SK-N-SH (cell line): ENCODE measurements around the gene AXL. TPM values are rescaled to one million over a fixed set of nuclear protein-coding genes. Genes with fewer than 3 reads are reported as not detected.

ENCODE experiments used
- CTCF ChIA-PET: fragments of 300-600, 350-600 bp; formaldehyde crosslinking; extraction: SDS; loops from one replicate; lab custom pipeline; 2021; lab: Yijun Ruan, JAX
- POLR2A ChIA-PET: fragments of 350-600 bp; sonication (Branson Sonifier 250); formaldehyde crosslinking; extraction: SDS; loops from one replicate; lab custom pipeline; 2020; ENCODE audit warnings: antibody characterized with exemption, inconsistent platforms; lab: Yijun Ruan, JAX
- DNase-seq: peaks from one replicate; pipeline ENCODE4 v3.0.0; 2012
- H2AFZ ChIP-seq: fragments of 200-600 bp; sonication (generic); 2 replicates; pipeline ENCODE4 v1.8.1; 2016; ENCODE audit warnings: antibody characterized with exemption, mild to moderate bottlenecking, low read depth
- H3F3A ChIP-seq: fragments of 200-600 bp; sonication (generic); replicated peaks from 2 replicates; pipeline ENCODE3; 2016; ENCODE audit warnings: antibody characterized with exemption, mild to moderate bottlenecking; ENCODE audit not compliant: insufficient read depth
- H3K27ac ChIP-seq, 2 experiments: fragments of 200-500 bp in 1 of 2; fragments of 200-600 bp in 1 of 2; sonication (Bioruptor generic) in 1 of 2; sonication (generic), shearing (Covaris generic) in 1 of 2; 2 replicates each; pipeline versions ENCODE4 v1.5.1 to v1.6.1; 2014 to 2016; ENCODE audit warnings: low read depth in 2 of 2, inconsistent platforms in 1 of 2, low read length in 1 of 2, mild to moderate bottlenecking in 1 of 2, mixed read lengths in 1 of 2
- H3K27me3 ChIP-seq: fragments of 200-600 bp; sonication (generic), shearing (Covaris generic); 2 replicates; pipeline ENCODE4 v1.6.1; 2016; ENCODE audit warnings: mixed run types; ENCODE audit not compliant: insufficient read depth
- H3K36me3 ChIP-seq, 2 experiments: fragments of 200-500 bp in 1 of 2; fragments of 200-600 bp in 1 of 2; sonication (Bioruptor generic) in 1 of 2; sonication (generic) in 1 of 2; replicated peaks in 1 of 2; 2 replicates each; pipeline versions ENCODE3 to v1.5.1; 2014 to 2016; ENCODE audit warnings: low read length in 1 of 2, mild to moderate bottlenecking in 1 of 2; ENCODE audit not compliant: insufficient read depth in 2 of 2, control insufficient read depth in 1 of 2
- H3K4me1 ChIP-seq, 2 experiments: fragments of 200-500 bp in 1 of 2; fragments of 200-600 bp in 1 of 2; sonication (Bioruptor generic) in 1 of 2; sonication (generic), shearing (Covaris generic) in 1 of 2; 2 replicates each; pipeline versions ENCODE4 v1.5.1 to v1.6.1; 2014 to 2016; ENCODE audit warnings: low read depth in 1 of 2, low read length in 1 of 2, mixed run types in 1 of 2; ENCODE audit not compliant: insufficient read depth in 2 of 2, control insufficient read depth in 1 of 2
- H3K4me2 ChIP-seq: fragments of 200-600 bp; sonication (generic), shearing (Covaris generic); 2 replicates; pipeline ENCODE4 v1.6.1; 2017; ENCODE audit warnings: mixed run types
- H3K4me3 ChIP-seq, 2 experiments: fragments of 200-500 bp in 1 of 2; fragments of 200-600 bp in 1 of 2; sonication (Bioruptor generic) in 1 of 2; sonication (generic), shearing (Covaris generic) in 1 of 2; 2 replicates each; pipeline versions ENCODE4 v1.5.1 to v1.8.1; 2014 to 2016; ENCODE audit warnings: low read depth in 2 of 2, inconsistent platforms in 1 of 2, low read length in 1 of 2, mild to moderate bottlenecking in 1 of 2, mixed read lengths in 1 of 2, moderate library complexity in 1 of 2
- H3K79me2 ChIP-seq: fragments of 200-600 bp; sonication (generic); 2 replicates; pipeline ENCODE4 v1.8.1; 2017; ENCODE audit warnings: mild to moderate bottlenecking; ENCODE audit not compliant: insufficient read depth
- H3K9ac ChIP-seq: fragments of 200-600 bp; sonication (generic); 2 replicates; pipeline ENCODE4 v1.6.1; 2017; ENCODE audit warnings: mixed run types
- H3K9me2 ChIP-seq: fragments of 200-600 bp; sonication (generic); 2 replicates; pipeline ENCODE4 v1.6.1; 2017; ENCODE audit warnings: mixed run types
- H3K9me3 ChIP-seq: fragments of 200-600 bp; sonication (generic); 2 replicates; pipeline ENCODE4 v1.6.1; 2017; ENCODE audit warnings: mixed run types, mild to moderate bottlenecking, moderate library complexity
- H4K20me1 ChIP-seq: fragments of 200-600 bp; sonication (generic); 2 replicates; pipeline ENCODE4 v1.6.1; 2017; ENCODE audit warnings: mild to moderate bottlenecking, mixed run types; ENCODE audit not compliant: insufficient read depth
- CHD2 ChIP-seq: fragments of 150-350 bp; IDR thresholded peaks from 2 replicates; pipeline ENCODE4 v1.6.1; 2018; ENCODE audit warnings: low read length; ENCODE audit not compliant: partially characterized antibody
- EP300 ChIP-seq, 2 experiments: IDR thresholded peaks; 2 replicates each; pipeline versions ENCODE4 v1.4.0 to v1.6.1; 2012; ENCODE audit warnings: borderline replicate concordance in 1 of 2, low read depth in 1 of 2, low read length in 1 of 2
- EZH2phosphoT487 ChIP-seq: fragments of 200-600 bp; sonication (generic); IDR thresholded peaks from 2 replicates; pipeline ENCODE4 v1.6.1; 2017; ENCODE audit warnings: low read depth, mixed run types, mild to moderate bottlenecking, antibody characterized with exemption, moderate library complexity, borderline replicate concordance
- FOSL2 ChIP-seq: IDR thresholded peaks from 2 replicates; pipeline ENCODE4 v1.4.0; 2012; ENCODE audit warnings: low read depth, mild to moderate bottlenecking, moderate library complexity, borderline replicate concordance
- FOXM1 ChIP-seq: IDR thresholded peaks from 2 replicates; pipeline ENCODE4 v1.4.0; 2012; ENCODE audit warnings: low read depth, mild to moderate bottlenecking
- GABPA ChIP-seq: IDR thresholded peaks from 2 replicates; pipeline ENCODE4 v1.4.0; 2012; ENCODE audit warnings: low read depth, mild to moderate bottlenecking
- GATA2 ChIP-seq: sonication (generic); formaldehyde crosslinking; IDR thresholded peaks from 2 replicates; pipeline ENCODE4 v1.5.0; 2020; ENCODE audit warnings: mild to moderate bottlenecking, missing genetic modification reagents
- JUND ChIP-seq: IDR thresholded peaks from 2 replicates; pipeline ENCODE4 v1.4.0; 2012
- MAX ChIP-seq: IDR thresholded peaks from 2 replicates; pipeline ENCODE4 v1.4.0; 2012; ENCODE audit warnings: low read depth
- MEF2A ChIP-seq: IDR thresholded peaks from 2 replicates; pipeline ENCODE4 v1.4.0; 2012; ENCODE audit warnings: low read depth, borderline replicate concordance
- MXI1 ChIP-seq: IDR thresholded peaks from 2 replicates; pipeline ENCODE4 v1.6.1; 2012; ENCODE audit warnings: mild to moderate bottlenecking, low read depth, low read length, improper control_type of control experiment
- NRF1 ChIP-seq: IDR thresholded peaks from 2 replicates; pipeline ENCODE4 v1.6.1; 2012; ENCODE audit warnings: low read depth, mild to moderate bottlenecking, low read length
- POLR2AphosphoS5 ChIP-seq: IDR thresholded peaks from 2 replicates; pipeline ENCODE4 v1.6.1; 2012; ENCODE audit warnings: low read depth, low read length
- RAD21 ChIP-seq: IDR thresholded peaks from 2 replicates; pipeline ENCODE4 v1.6.1; 2012; ENCODE audit warnings: mild to moderate bottlenecking, low read length
- SIN3A ChIP-seq: IDR thresholded peaks from 2 replicates; pipeline ENCODE4 v1.6.1; 2012; ENCODE audit warnings: low read depth, mild to moderate bottlenecking, low read length, moderate library complexity, borderline replicate concordance
- SMC3 ChIP-seq: IDR thresholded peaks from 2 replicates; pipeline ENCODE4 v1.6.1; 2012; ENCODE audit warnings: low read depth, low read length, improper control_type of control experiment
- TAF1 ChIP-seq: IDR thresholded peaks from 2 replicates; pipeline ENCODE4 v1.6.1; 2012; ENCODE audit warnings: low read depth, mild to moderate bottlenecking, low read length, moderate library complexity, borderline replicate concordance
- TCF12 ChIP-seq: IDR thresholded peaks from 2 replicates; pipeline ENCODE4 v1.4.0; 2012
- USF1 ChIP-seq: IDR thresholded peaks from 2 replicates; pipeline ENCODE4 v1.4.0; 2012; ENCODE audit warnings: low read depth, borderline replicate concordance
- YY1 ChIP-seq: IDR thresholded peaks from 2 replicates; pipeline ENCODE4 v1.4.0; 2012; ENCODE audit warnings: low read depth, mild to moderate bottlenecking
- WGBS: methylation state at CpG from one replicate; pipeline ENCODE4 v1.1.6; 2017; ENCODE audit warnings: low lambda C conversion rate; 5-methylcytosine and 5-hydroxymethylcytosine counted together
- polyA plus RNA-seq, 3 experiments: library from polyadenylated mRNA; depleted of rRNA; stranded (reverse); fragments of >200 nt; gene quantifications; 2 replicates each; pipeline ENCODE4 v1.2.3, GENCODE V29; 2012
- TF ChIP-seq, protein P1 (sequence below): IDR thresholded peaks from 2 replicates; pipeline ENCODE4 v1.6.1; 2012; ENCODE audit warnings: mild to moderate bottlenecking, low read depth, low read length, moderate library complexity
- TF ChIP-seq, protein P2 (sequence below): fragments of 150-350 bp; IDR thresholded peaks from 2 replicates; pipeline ENCODE4 v1.6.1; 2016; ENCODE audit warnings: mild to moderate bottlenecking, low read depth, low read length
- TF ChIP-seq, protein P3 (sequence below): IDR thresholded peaks from 2 replicates; pipeline ENCODE4; 2012
- TF ChIP-seq, protein P4 (sequence below): fragments of 200-600 bp; sonication (generic); IDR thresholded peaks from 2 replicates; pipeline ENCODE4 v1.6.1; 2017; ENCODE audit warnings: antibody characterized with exemption, mild to moderate bottlenecking, moderate library complexity

AXL gene
- polyA plus RNA-seq, 1 of the 3 experiments (the other 2 are of a cell fraction), result 82.6 TPM

DNA sequence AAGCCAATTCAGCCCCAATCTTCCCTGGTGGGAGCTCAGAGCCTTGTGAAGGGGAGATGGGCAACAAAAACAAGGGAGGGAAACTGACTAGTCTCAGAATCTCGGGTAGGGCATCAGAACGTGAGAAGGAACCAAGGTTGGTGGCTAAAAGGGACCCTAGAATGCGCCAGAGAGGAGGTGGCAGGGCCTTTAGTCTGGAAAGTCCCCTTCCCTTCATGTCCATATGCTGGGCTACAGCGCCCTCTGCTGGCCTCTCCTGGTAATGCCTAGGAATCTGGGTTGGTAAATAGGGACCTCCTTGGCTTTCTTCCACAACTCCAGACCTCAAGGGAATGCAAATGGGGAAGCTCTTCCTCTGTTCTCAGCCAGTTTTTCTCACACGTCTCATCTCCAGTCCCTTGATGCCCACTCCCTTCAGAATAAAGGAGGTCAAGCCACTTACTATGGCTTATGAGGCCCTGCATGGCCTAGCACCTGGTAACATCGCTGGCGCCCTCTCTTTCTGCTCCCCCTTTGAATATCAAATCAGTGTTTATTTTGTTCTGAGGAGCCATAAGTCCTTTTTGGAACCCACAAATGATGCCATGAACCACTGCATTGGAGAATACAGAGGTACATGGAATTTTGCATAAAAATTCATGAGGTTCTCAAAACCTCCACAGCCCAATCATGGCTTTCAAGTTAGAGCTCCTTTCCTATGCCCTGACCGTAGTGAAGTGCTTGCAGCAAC, 89.6 kb downstream of the AXL start:
- H3K9me2 ChIP-seq, result no peaks in the 10 kb centered on the region
- peak overlapping the region; percentile 23 to 69; a peak in 2 of 4 replicates for H3K4me3 ChIP-seq
- WGBS, result 36% methylated on average over 8 of the region's 8 CpGs
- H3K9ac ChIP-seq, result no peak overlapping the region
- ChIA-PET POLR2A (interaction anchor here (0.7 kb wide), 1 partner anchor 44 kb away, joined by 6 read pairs; the partner anchor contains the start of gene HNRNPUL1), CTCF (interaction anchor here (0.6 to 5.5 kb wide), 35 partner anchors 8 to 339 kb away, joined by 3 to 105 read pairs (median 5); partner anchors contain the start of genes B9D2, DMAC2, HNRNPUL1 and TGFB1)
- H3K9me3 ChIP-seq, result no peaks in the 10 kb centered on the region
- H3K27ac ChIP-seq, result peak overlapping the region; percentile 56 to 95
- H3K4me2 ChIP-seq, result peak overlapping the region; percentile 96
- peaks cover 52 to 54% of the 10 kb centered on the region in 2 experiments for H3K36me3 ChIP-seq
- no peaks in the 10 kb centered on the region; the same call in 1 of the 2 replicates for H4K20me1 ChIP-seq
- peaks cover 38% of the 10 kb centered on the region for H3K79me2 ChIP-seq
- peaks cover 14 to 19% of the 10 kb centered on the region in 2 experiments; a peak in 3 of 4 replicates for H3K4me1 ChIP-seq
- H3F3A ChIP-seq, result peaks cover 76% of the 10 kb centered on the region
- peak; percentile 85 for DNase-seq
- H3K27me3 ChIP-seq, result no peaks in the 10 kb centered on the region
- H2AFZ ChIP-seq, result no peak overlapping the region
- TF ChIP-seq YY1, result no peak
- no peak for TF ChIP-seq EZH2phosphoT487
- TF ChIP-seq SMC3, result peak; percentile 54; the same call in 1 of the 2 replicates
- no peak for TF ChIP-seq JUND
- no peak for TF ChIP-seq SIN3A
- TF ChIP-seq, protein P1, sequence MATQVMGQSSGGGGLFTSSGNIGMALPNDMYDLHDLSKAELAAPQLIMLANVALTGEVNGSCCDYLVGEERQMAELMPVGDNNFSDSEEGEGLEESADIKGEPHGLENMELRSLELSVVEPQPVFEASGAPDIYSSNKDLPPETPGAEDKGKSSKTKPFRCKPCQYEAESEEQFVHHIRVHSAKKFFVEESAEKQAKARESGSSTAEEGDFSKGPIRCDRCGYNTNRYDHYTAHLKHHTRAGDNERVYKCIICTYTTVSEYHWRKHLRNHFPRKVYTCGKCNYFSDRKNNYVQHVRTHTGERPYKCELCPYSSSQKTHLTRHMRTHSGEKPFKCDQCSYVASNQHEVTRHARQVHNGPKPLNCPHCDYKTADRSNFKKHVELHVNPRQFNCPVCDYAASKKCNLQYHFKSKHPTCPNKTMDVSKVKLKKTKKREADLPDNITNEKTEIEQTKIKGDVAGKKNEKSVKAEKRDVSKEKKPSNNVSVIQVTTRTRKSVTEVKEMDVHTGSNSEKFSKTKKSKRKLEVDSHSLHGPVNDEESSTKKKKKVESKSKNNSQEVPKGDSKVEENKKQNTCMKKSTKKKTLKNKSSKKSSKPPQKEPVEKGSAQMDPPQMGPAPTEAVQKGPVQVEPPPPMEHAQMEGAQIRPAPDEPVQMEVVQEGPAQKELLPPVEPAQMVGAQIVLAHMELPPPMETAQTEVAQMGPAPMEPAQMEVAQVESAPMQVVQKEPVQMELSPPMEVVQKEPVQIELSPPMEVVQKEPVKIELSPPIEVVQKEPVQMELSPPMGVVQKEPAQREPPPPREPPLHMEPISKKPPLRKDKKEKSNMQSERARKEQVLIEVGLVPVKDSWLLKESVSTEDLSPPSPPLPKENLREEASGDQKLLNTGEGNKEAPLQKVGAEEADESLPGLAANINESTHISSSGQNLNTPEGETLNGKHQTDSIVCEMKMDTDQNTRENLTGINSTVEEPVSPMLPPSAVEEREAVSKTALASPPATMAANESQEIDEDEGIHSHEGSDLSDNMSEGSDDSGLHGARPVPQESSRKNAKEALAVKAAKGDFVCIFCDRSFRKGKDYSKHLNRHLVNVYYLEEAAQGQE, result 0 out of 2 replicates have a peak, but pooled peaks have one; percentile 10
- no peak for TF ChIP-seq NRF1
- no peak for TF ChIP-seq USF1
- no peak for TF ChIP-seq FOXM1
- peak; percentile 64 for TF ChIP-seq POLR2AphosphoS5
- TF ChIP-seq GABPA, result no peak
- no peak for TF ChIP-seq TAF1
- TF ChIP-seq, protein P2, sequence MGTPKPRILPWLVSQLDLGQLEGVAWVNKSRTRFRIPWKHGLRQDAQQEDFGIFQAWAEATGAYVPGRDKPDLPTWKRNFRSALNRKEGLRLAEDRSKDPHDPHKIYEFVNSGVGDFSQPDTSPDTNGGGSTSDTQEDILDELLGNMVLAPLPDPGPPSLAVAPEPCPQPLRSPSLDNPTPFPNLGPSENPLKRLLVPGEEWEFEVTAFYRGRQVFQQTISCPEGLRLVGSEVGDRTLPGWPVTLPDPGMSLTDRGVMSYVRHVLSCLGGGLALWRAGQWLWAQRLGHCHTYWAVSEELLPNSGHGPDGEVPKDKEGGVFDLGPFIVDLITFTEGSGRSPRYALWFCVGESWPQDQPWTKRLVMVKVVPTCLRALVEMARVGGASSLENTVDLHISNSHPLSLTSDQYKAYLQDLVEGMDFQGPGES, result no peak
- no peak for TF ChIP-seq MEF2A
- peak; percentile 35 for TF ChIP-seq CHD2
- TF ChIP-seq RAD21, result peak; percentile 74
- no peak for TF ChIP-seq TCF12
- TF ChIP-seq, protein P3, sequence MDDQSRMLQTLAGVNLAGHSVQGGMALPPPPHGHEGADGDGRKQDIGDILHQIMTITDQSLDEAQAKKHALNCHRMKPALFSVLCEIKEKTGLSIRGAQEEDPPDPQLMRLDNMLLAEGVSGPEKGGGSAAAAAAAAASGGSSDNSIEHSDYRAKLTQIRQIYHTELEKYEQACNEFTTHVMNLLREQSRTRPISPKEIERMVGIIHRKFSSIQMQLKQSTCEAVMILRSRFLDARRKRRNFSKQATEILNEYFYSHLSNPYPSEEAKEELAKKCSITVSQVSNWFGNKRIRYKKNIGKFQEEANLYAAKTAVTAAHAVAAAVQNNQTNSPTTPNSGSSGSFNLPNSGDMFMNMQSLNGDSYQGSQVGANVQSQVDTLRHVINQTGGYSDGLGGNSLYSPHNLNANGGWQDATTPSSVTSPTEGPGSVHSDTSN, result 0 out of 2 replicates have a peak, but pooled peaks have one; percentile 22
- TF ChIP-seq FOSL2, result no peak
- no peak for TF ChIP-seq EP300 (IDR thresholded peaks at IDR 0.05; ENCODE audit: borderline replicate concordance in 1 of 2, low read depth in 1 of 2, low read length in 1 of 2)
- no peak for TF ChIP-seq MXI1
- no peak for TF ChIP-seq MAX
- TF ChIP-seq, protein P4, sequence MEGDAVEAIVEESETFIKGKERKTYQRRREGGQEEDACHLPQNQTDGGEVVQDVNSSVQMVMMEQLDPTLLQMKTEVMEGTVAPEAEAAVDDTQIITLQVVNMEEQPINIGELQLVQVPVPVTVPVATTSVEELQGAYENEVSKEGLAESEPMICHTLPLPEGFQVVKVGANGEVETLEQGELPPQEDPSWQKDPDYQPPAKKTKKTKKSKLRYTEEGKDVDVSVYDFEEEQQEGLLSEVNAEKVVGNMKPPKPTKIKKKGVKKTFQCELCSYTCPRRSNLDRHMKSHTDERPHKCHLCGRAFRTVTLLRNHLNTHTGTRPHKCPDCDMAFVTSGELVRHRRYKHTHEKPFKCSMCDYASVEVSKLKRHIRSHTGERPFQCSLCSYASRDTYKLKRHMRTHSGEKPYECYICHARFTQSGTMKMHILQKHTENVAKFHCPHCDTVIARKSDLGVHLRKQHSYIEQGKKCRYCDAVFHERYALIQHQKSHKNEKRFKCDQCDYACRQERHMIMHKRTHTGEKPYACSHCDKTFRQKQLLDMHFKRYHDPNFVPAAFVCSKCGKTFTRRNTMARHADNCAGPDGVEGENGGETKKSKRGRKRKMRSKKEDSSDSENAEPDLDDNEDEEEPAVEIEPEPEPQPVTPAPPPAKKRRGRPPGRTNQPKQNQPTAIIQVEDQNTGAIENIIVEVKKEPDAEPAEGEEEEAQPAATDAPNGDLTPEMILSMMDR, result peak; percentile 95
- no peak for TF ChIP-seq GATA2 (CRISPR knock-in tag)
